GM18499 (cell line): ENCODE measurements around the gene NLGN4X.

Experiments
- ATAC-seq: cut with Tn5 transposase; IDR thresholded peaks from one replicate; pipeline ENCODE4 v1.9.1; 2021; ENCODE audit warnings: moderate number of reproducible peaks; ENCODE audit not compliant: insufficient read depth, unreplicated experiment

Gene NLGN4X

GRCh38 chrX:6228720-6229119 is at the start of gene NLGN4X:
NLGN4X (minus strand) TSS chrX:6228867; CDS start chrX:6151466, 77,401 bp downstream.
- ATAC-seq, result no peak

- no peak for ATAC-seq
These were observed 37.4 kb upstream of the NLGN4X start for GRCh38 chrX:6266041-6266440.

GRCh38 chrX:6262959-6263358 is 34.3 kb upstream of the NLGN4X start:
- no peak for ATAC-seq

GRCh38 chrX:6257025-6257424 is 28.4 kb upstream of the NLGN4X start:
- ATAC-seq, result no peak

- ATAC-seq, result no peak
These were observed 16.0 kb upstream of the NLGN4X start for GRCh38 chrX:6244666-6245065.

GRCh38 chrX:6238576-6238975 is 9.9 kb upstream of the NLGN4X start:
- ATAC-seq, result no peak

GRCh38 chrX:6227935-6228334 is 732 bp downstream of the NLGN4X start:
- ATAC-seq, result no peak

GRCh38 chrX:6227453-6227835 is 1.2 kb downstream of the NLGN4X start:
- ATAC-seq, result no peak

- no peak for ATAC-seq
These were observed 1.8 kb downstream of the NLGN4X start for GRCh38 chrX:6226596-6227452.

GRCh38 chrX:6225911-6226595 is 2.6 kb downstream of the NLGN4X start:
- no peak for ATAC-seq

GRCh38 chrX:6225288-6225910 is 3.3 kb downstream of the NLGN4X start:
- ATAC-seq, result no peak

- no peak for ATAC-seq
These were observed 5.2 kb downstream of the NLGN4X start for GRCh38 chrX:6223516-6223915.

GRCh38 chrX:6210230-6210629 is 18.4 kb downstream of the NLGN4X start:
- no peak for ATAC-seq

GRCh38 chrX:6203462-6204215 is 25.0 kb downstream of the NLGN4X start:
- ATAC-seq, result no peak

- no peak for ATAC-seq
These were observed 29.2 kb downstream of the NLGN4X start for GRCh38 chrX:6199486-6199885.

- ATAC-seq, result no peak
These were observed 41.4 kb downstream of the NLGN4X start for GRCh38 chrX:6187256-6187655.

- peak; percentile 96 for ATAC-seq
These were observed 43.7 kb downstream of the NLGN4X start for GRCh38 chrX:6184900-6185515.

- no peak for ATAC-seq
These were observed 52.8 kb downstream of the NLGN4X start for GRCh38 chrX:6175914-6176313.

GRCh38 chrX:6170424-6170823 is 58.2 kb downstream of the NLGN4X start:
- ATAC-seq, result no peak

- no peak for ATAC-seq
These were observed 59.3 kb downstream of the NLGN4X start for GRCh38 chrX:6169407-6169806.
